Vagina (tissue), 2 donors: Measurements from ENCODE around the gene B4GALT2.

Experiments used
- POLR2A ChIP-seq, 2 donors: fragments of 450-650 bp; IDR thresholded peaks; one replicate each; pipeline ENCODE4 v1.6.1; 2017; ENCODE audit warnings: antibody characterized with exemption in 2 of 2, mild to moderate bottlenecking in 2 of 2, moderate library complexity in 2 of 2
- POLR2AphosphoS5 ChIP-seq, 2 donors: sonication (generic); formaldehyde crosslinking; IDR thresholded peaks; one replicate each; pipeline ENCODE4 v1.9.0; 2017; ENCODE audit warnings: antibody characterized with exemption in 2 of 2, mild to moderate bottlenecking in 2 of 2, low read depth in 1 of 2; ENCODE audit not compliant: insufficient read depth in 1 of 2
- TF ChIP-seq, protein P1 (sequence below), 3 experiments: fragments of 450-650 bp in 2 of 3; fragments of 200-600 bp in 1 of 3; sonication (generic) in 1 of 3; IDR thresholded peaks; one replicate each; pipeline ENCODE4 v1.5.1; 2017 to 2019; ENCODE audit warnings: antibody characterized with exemption in 3 of 3, mild to moderate bottlenecking in 2 of 3, moderate library complexity in 2 of 3

DNA sequence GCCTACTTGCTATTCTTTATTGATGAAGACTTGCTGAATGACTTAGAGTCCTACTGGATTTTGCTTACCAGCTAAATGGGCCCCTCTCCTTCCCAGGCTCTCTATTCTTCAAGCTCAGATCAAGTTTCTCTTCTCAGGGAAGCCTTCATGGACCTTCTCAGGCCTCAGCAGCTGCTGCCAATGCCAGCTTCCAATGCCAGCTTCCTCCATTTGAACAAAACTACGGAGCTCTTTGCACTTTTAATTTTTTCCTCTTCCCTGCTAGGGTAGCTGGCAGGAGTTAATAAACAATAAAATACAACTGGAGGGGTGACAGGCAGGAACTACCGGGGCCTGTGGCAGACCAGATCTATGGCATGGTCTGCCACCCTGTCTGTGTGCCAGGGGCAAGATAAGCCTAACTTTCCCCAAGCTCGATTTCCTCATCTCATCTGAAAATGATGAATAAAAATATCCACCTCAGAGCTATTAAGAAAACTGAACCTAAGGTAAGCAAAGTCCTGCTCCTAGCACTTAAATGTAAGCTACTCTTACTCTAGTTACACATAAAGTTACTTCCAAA is 33.3 kb upstream of the B4GALT2 start:
- TF ChIP-seq, protein P1, sequence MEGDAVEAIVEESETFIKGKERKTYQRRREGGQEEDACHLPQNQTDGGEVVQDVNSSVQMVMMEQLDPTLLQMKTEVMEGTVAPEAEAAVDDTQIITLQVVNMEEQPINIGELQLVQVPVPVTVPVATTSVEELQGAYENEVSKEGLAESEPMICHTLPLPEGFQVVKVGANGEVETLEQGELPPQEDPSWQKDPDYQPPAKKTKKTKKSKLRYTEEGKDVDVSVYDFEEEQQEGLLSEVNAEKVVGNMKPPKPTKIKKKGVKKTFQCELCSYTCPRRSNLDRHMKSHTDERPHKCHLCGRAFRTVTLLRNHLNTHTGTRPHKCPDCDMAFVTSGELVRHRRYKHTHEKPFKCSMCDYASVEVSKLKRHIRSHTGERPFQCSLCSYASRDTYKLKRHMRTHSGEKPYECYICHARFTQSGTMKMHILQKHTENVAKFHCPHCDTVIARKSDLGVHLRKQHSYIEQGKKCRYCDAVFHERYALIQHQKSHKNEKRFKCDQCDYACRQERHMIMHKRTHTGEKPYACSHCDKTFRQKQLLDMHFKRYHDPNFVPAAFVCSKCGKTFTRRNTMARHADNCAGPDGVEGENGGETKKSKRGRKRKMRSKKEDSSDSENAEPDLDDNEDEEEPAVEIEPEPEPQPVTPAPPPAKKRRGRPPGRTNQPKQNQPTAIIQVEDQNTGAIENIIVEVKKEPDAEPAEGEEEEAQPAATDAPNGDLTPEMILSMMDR (IDR thresholded peaks at IDR 0.05): no peak
- TF ChIP-seq POLR2AphosphoS5 (IDR thresholded peaks at IDR 0.05; ENCODE audit: insufficient read depth in 1 of 2, low read depth in 1 of 2) (no peak), POLR2A (IDR thresholded peaks at IDR 0.05) (no peak)
